ENCODE results near the gene VAPB.
"Not testable (repeated sequence)": the region's sequence is repeated elsewhere in the genome, so short reads cannot be mapped to it uniquely, and the experiment has no call there.

The VAPB gene

GRCh38 chr20:58407966-58408557 is 19.0 kb downstream of the VAPB start:
- DNase-seq (ENCODE audit: low read depth), result no peak

- DNase-seq (ENCODE audit: low read depth), result no peak
Observed at GRCh38 chr20:58408603-58409246, 19.7 kb downstream of the VAPB start.

- not testable (repeated sequence) for DNase-seq (ENCODE audit: low read depth)
Observed at GRCh38 chr20:58414216-58414615, 25.2 kb downstream of the VAPB start.

GRCh38 chr20:58414786-58415185 is 25.8 kb downstream of the VAPB start:
- DNase-seq (ENCODE audit: low read depth), result not testable (repeated sequence)

GRCh38 chr20:58416057-58416456 is 27.0 kb downstream of the VAPB start:
- no peak for DNase-seq (ENCODE audit: low read depth)

DNA sequence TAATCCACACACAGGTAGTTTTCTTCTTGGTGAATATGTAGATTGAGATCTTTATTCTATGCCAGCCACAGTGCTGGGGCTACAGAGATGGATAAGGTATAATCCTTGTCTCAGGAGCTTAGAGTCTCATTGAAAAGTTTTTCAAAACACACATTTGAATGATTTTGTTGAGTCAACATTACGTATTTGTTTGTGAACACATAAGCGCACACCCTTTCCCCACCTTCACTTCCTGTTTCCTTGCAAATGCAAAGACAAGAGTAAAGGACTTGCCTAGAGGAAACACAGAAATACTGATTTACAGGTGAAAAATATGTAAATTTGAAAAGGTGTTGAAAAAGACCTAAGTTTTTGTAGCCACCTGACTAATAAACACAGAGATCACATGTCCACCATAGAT is 27.8 kb downstream of the VAPB start:
- DNase-seq (ENCODE audit: low read depth), result no peak

- no peak for DNase-seq (ENCODE audit: low read depth)
Observed at GRCh38 chr20:58417438-58417837, 28.4 kb downstream of the VAPB start.

GRCh38 chr20:58418949-58419748 is 30.1 kb downstream of the VAPB start:
- DNase-seq (ENCODE audit: low read depth), result no peak

GRCh38 chr20:58420798-58421496 is 31.9 kb downstream of the VAPB start:
- no peak for DNase-seq (ENCODE audit: low read depth)

DNA sequence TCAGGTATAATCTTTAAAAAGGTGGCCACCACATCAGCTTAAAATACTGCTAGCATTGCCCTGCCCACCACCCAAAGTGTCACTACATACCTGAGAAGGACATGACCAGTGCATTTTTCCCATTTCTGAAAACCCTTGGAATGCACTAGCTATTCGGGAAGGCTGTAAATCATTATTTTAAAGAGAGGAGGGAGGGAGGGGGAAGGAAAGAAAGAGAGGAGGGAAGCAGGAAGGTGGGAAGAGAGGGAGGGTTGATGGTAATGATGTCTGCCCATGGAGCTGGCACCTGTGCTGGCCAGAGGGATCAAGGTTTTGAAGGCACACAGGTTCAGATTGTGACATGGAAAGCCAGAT is 32.4 kb downstream of the VAPB start:
- no peak for DNase-seq (ENCODE audit: low read depth)

- no peak for DNase-seq (ENCODE audit: low read depth)
Observed at GRCh38 chr20:58424218-58424969, 35.4 kb downstream of the VAPB start.

GRCh38 chr20:58427571-58427970 is 38.5 kb downstream of the VAPB start:
- not testable (repeated sequence) for DNase-seq (ENCODE audit: low read depth)

- no peak for DNase-seq (ENCODE audit: low read depth)
Observed at GRCh38 chr20:58428364-58428763, 39.3 kb downstream of the VAPB start.

DNA sequence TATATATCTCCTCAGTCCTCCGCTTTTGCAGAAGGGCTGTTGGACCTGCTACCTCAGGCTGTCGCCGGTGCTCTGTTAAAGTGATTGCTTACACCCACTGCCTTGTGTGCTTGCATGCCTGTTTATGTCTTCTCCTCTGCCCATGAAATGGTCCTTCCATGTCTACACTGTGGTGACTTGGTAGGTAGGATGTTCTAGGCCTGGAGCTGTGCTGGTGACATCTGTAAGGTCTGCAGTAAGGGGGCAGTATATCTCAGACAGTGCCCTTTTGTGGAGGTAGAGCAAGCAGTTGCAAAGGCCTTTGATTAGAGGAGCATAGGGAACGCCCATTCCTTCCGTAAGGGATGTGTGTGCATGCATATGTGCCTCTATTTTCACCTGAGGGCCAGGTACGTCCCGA is 40.3 kb downstream of the VAPB start:
- DNase-seq (ENCODE audit: low read depth), result no peak

DNA sequence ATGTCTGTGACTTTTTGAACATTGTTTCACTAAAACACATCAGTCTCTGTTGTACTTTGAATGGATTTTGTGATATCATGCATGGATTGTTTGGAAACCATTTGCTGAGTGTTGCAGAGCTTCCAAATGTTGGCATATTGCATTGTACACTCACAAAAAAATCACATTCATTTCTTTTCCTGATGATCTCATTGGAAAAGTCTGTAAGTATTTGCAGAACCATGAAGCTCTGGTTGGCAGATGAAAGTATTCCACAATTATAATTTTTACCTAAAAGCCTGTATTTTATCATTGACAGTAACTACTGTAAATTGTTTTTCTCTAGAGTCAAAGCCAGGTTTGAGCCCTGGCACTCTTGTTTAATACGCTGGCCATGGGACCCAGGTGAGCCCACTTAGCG is 42.1 kb downstream of the VAPB start:
- DNase-seq (ENCODE audit: low read depth), result no peak

- no peak for DNase-seq (ENCODE audit: low read depth)
Observed at GRCh38 chr20:58432186-58432954, 43.3 kb downstream of the VAPB start.

DNA sequence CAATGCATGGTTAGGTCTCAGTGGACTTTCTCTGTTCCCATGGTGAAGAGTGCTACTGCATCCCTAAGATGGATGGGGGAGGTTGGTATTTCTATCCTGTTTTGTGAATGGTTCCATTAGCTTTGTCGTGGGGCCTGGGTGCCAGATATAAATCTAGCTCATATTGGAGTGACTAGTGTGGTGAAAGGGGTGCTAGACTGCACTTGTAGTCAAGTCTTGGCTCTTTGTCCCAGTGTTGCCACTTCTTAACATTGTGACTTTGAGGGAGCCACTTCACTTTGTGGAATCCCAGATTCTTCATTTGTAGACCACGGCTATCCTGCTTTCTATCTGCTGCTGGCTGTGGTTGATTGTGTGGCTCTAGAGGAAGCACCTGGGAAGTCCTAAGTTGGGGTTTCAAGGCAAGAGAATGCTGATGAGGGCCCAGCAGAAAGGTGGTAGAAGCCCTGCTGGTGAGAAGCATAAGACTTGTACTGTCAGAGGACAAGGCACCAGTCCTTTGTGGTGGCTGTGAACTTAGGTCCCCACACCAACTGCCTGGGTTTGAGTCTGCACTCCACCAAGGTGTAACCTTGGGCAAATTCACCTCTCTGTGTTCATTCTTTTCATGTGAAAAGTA is 44.1 kb downstream of the VAPB start:
- no peak for DNase-seq (ENCODE audit: low read depth)

DNA sequence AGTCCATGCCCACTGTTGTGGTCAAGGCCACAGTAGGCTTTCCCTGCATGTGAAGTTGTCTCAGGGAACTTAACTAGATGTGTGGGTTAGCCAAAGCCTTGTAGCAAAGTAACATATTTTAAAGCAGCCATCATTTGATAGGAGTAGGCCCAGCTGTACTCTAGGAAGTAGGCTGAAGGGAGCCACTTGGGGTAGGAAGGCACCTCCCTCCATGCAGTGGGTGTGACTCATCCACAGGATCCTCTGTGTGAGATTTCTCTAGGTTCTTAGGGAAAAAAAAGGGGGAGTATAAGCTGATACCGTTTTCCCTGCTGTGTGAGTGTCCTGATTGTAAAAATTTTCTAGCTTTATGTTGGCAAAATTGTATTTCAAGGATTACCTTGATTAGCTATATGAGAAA is 44.7 kb downstream of the VAPB start:
- no peak for DNase-seq (ENCODE audit: low read depth)

DNA sequence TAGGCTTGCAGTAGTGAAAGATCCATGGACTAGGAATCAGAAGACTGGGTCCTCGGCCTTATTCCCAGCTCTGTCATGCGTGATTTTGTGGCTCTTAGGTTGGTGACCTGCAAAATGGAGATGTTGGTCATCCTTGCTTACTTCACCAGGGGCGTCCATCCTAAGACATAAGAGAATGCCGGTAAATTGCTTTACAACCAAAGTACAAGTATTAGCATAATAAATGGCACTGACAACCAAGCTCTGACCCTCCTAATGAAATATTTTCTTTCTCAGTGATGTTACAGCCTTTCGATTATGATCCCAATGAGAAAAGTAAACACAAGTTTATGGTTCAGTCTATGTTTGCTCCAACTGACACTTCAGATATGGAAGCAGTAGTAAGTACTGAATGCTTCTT is 45.3 kb downstream of the VAPB start:
- no peak for DNase-seq (ENCODE audit: low read depth)

DNA sequence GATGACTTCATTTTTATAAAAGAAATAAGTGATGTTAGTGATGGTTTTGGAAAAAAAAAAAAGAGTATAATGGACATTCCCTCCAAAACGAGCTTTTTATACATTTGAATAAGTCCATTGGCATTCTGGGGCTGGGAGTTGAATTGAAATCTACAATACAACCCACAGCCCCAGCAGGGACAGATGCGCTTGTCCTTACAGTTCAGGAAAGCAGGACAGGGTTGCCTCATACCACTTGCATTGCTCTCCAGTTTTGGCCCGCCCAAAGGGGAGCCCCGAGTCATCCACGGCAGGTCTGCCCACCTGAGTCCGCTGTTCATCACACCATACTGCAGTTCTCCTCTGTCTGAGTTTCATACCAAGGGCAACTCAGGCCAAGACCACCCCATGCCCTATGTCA is 46.2 kb downstream of the VAPB start:
- DNase-seq (ENCODE audit: low read depth), result no peak

Measured in activated gamma-delta T cell treated with anti-CD3 and anti-CD28 coated beads, Interleukin-2, amount 50 U/mL, for 16 hours (primary cell).